ENCODE measurements around the gene CBFB. TPM values are rescaled to one million over a fixed set of nuclear protein-coding genes. Genes with fewer than 3 reads are reported as not detected.

Gene CBFB
- total and polyA plus RNA-seq, 2 experiments from 2014 or later, result 52.3 to 53.3 TPM

GRCh38 chr16:67026570-67026969 lies 2.4 kb upstream of the CBFB start:
- no peak overlapping the region for H3K9ac ChIP-seq
- peaks cover 25% of the 10 kb centered on the region for H3F3A ChIP-seq (ENCODE audit: insufficient read depth)
- H3K27ac ChIP-seq, result no peak overlapping the region
- H3K9me2 ChIP-seq (ENCODE audit: insufficient read depth), result no peaks in the 10 kb centered on the region
- peaks cover 18% of the 10 kb centered on the region for H3K79me2 ChIP-seq (ENCODE audit: insufficient read depth)
- WGBS, 2 experiments (ENCODE audit: low coverage in 1 of 2, low lambda C conversion rate in 2 of 2, missing lambda C conversion rate in 2 of 2), result 93 to 96% methylated on average over 4 of the region's 4 CpGs
- no peak for TF ChIP-seq EZH2 (IDR thresholded peaks at IDR 0.05; ENCODE audit: insufficient read depth, poor library complexity, severe bottlenecking)
- no peak for TF ChIP-seq EZH2phosphoT487 (IDR thresholded peaks at IDR 0.05; ENCODE audit: insufficient read depth, low read depth)
- H3K4me2 ChIP-seq (ENCODE audit: unreplicated experiment), result no peak overlapping the region
- H3K9me3 ChIP-seq (ENCODE audit: low read depth), result no peaks in the 10 kb centered on the region
- no peaks in the 10 kb centered on the region for H4K20me1 ChIP-seq (ENCODE audit: insufficient read depth)
- H3K27me3 ChIP-seq (replicated peaks; ENCODE audit: insufficient read depth), result no peaks in the 10 kb centered on the region
- in situ Hi-C loops (cut with MboI), result no loop called here
- H3K36me3 ChIP-seq (ENCODE audit: low read depth), result no peaks in the 10 kb centered on the region
- H3K4me3 ChIP-seq, result no peak overlapping the region
- no peak overlapping the region for H2AFZ ChIP-seq
- DNase-seq, result no peak
- peaks cover 40% of the 10 kb centered on the region for H3K4me1 ChIP-seq (ENCODE audit: insufficient read depth)

- H3K9me3 ChIP-seq (ENCODE audit: low read depth), result no peaks in the 10 kb centered on the region
- no peaks in the 10 kb centered on the region for H3K27me3 ChIP-seq (replicated peaks; ENCODE audit: insufficient read depth)
- H4K20me1 ChIP-seq (ENCODE audit: insufficient read depth), result no peaks in the 10 kb centered on the region
- H3K4me1 ChIP-seq (ENCODE audit: insufficient read depth), result peaks cover 43% of the 10 kb centered on the region
- no peak overlapping the region for H3K4me2 ChIP-seq (ENCODE audit: unreplicated experiment)
- H3K4me3 ChIP-seq, result no peak overlapping the region
- WGBS, 2 experiments (ENCODE audit: low coverage in 1 of 2, low lambda C conversion rate in 2 of 2, missing lambda C conversion rate in 2 of 2), result 94 to 99% methylated on average over 6 of the region's 6 CpGs
- no peak overlapping the region for H3K27ac ChIP-seq
- no peaks in the 10 kb centered on the region for H3K36me3 ChIP-seq (ENCODE audit: low read depth)
- H3K9ac ChIP-seq, result no peak overlapping the region
- peaks cover 25% of the 10 kb centered on the region for H3F3A ChIP-seq (ENCODE audit: insufficient read depth)
- TF ChIP-seq EZH2phosphoT487 (IDR thresholded peaks at IDR 0.05; ENCODE audit: insufficient read depth, low read depth) (no peak), EZH2 (IDR thresholded peaks at IDR 0.05; ENCODE audit: insufficient read depth, poor library complexity, severe bottlenecking) (no peak)
- H3K79me2 ChIP-seq (ENCODE audit: insufficient read depth), result peaks cover 23% of the 10 kb centered on the region
- no peak overlapping the region for H2AFZ ChIP-seq
- H3K9me2 ChIP-seq (ENCODE audit: insufficient read depth), result no peaks in the 10 kb centered on the region
- in situ Hi-C loops (cut with MboI), result no loop called here
- no peak for DNase-seq
These were observed 1.9 kb upstream of the CBFB start for GRCh38 chr16:67027046-67027445.

- Histone ChIP-seq H3K36me3 (ENCODE audit: low read depth) (no peaks in the 10 kb centered on the region), H3F3A (ENCODE audit: insufficient read depth) (peaks cover 13% of the 10 kb centered on the region; the same call in 1 of the 2 replicates), H3K4me1 (ENCODE audit: insufficient read depth) (peaks cover 34% of the 10 kb centered on the region), H3K9me3 (ENCODE audit: low read depth) (no peaks in the 10 kb centered on the region), H3K9ac (peak overlapping the region; percentile 95), H3K4me2 (ENCODE audit: unreplicated experiment) (peak overlapping the region; percentile 96), H3K9me2 (ENCODE audit: insufficient read depth) (no peaks in the 10 kb centered on the region), H3K79me2 (ENCODE audit: insufficient read depth) (peaks cover 35% of the 10 kb centered on the region), H2AFZ (peak overlapping the region; percentile 92), H3K27ac (peak overlapping the region; percentile 78), H3K27me3 (replicated peaks; ENCODE audit: insufficient read depth) (no peaks in the 10 kb centered on the region), H4K20me1 (ENCODE audit: insufficient read depth) (no peaks in the 10 kb centered on the region), H3K4me3 (peak overlapping the region; percentile 71)
- DNase-seq, result peak; percentile 20
- TF ChIP-seq EZH2phosphoT487 (IDR thresholded peaks at IDR 0.05; ENCODE audit: insufficient read depth, low read depth) (no peak), EZH2 (IDR thresholded peaks at IDR 0.05; ENCODE audit: insufficient read depth, poor library complexity, severe bottlenecking) (no peak)
- in situ Hi-C loops (cut with MboI), result no loop called here
- WGBS, 2 experiments (ENCODE audit: low coverage in 1 of 2, low lambda C conversion rate in 2 of 2, missing lambda C conversion rate in 2 of 2), result 18 to 32% methylated on average over 8 to 10 of the region's 10 CpGs
These were observed 718 bp upstream of the CBFB start for GRCh38 chr16:67028167-67028695.

GRCh38 chr16:67029254-67030096 lies 526 bp downstream of the CBFB start:
- H3K27ac ChIP-seq, result peak overlapping the region; percentile 91
- peak; percentile 89 for DNase-seq
- in situ Hi-C loops (cut with MboI), result no loop called here
- no peaks in the 10 kb centered on the region for H3K9me3 ChIP-seq (ENCODE audit: low read depth)
- H3K9ac ChIP-seq, result peak overlapping the region; percentile 95
- H4K20me1 ChIP-seq (ENCODE audit: insufficient read depth), result no peaks in the 10 kb centered on the region; the same call in 1 of the 2 replicates
- H3K4me3 ChIP-seq, result peak overlapping the region; percentile 82
- no peaks in the 10 kb centered on the region for H3K36me3 ChIP-seq (ENCODE audit: low read depth)
- H3K4me1 ChIP-seq (ENCODE audit: insufficient read depth), result peaks cover 34% of the 10 kb centered on the region
- H3K9me2 ChIP-seq (ENCODE audit: insufficient read depth), result no peaks in the 10 kb centered on the region
- H3K4me2 ChIP-seq (ENCODE audit: unreplicated experiment), result peak overlapping the region; percentile 100
- H2AFZ ChIP-seq, result peak overlapping the region; percentile 72
- TF ChIP-seq EZH2 (IDR thresholded peaks at IDR 0.05; ENCODE audit: insufficient read depth, poor library complexity, severe bottlenecking), result no peak
- H3K27me3 ChIP-seq (replicated peaks; ENCODE audit: insufficient read depth), result no peaks in the 10 kb centered on the region
- H3F3A ChIP-seq (ENCODE audit: insufficient read depth), result peaks cover 6% of the 10 kb centered on the region; the same call in 1 of the 2 replicates
- H3K79me2 ChIP-seq (ENCODE audit: insufficient read depth), result peaks cover 47% of the 10 kb centered on the region
- 1% methylated on average over 70 to 121 of the region's 123 CpGs for WGBS, 2 experiments (ENCODE audit: low coverage in 1 of 2, low lambda C conversion rate in 2 of 2, missing lambda C conversion rate in 2 of 2)
